ENCODE data around the gene CASZ1. TPM values are rescaled to one million over a fixed set of nuclear protein-coding genes. Genes with fewer than 3 reads are reported as not detected.

CASZ1 gene
- total RNA-seq, 1 experiment from 2014 or later, result 27.8 TPM

DNA sequence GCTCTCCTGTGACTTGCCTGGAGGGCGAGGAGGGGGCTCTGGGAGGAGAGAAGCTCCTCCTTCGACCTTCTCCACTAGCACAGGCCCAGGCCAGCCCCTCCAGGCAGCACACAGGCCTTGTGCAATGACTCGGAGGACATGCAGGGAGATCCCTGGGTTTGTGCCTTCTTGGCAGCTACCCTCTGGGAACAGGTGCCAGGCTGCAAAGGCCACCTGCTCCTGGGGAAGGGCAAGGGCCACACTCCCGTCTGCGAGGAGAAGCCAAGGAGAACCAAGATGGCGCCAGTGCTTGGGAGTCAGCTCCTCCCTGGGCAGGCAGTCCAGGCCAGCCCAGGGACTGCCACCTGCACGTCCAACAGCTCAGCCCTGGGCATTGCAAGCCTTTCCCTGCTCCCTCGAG lies 15.3 kb downstream of the CASZ1 start:
- no peaks in the 10 kb centered on the region for H3K36me3 ChIP-seq (ENCODE audit: control insufficient read depth, insufficient read depth, low read length)
- POLR2A ChIA-PET, result no interaction called here
- ATAC-seq (no peak), DNase-seq (ENCODE audit: low read depth, low spot score) (no peak)
- H3K4me3 ChIP-seq (ENCODE audit: low read depth in 2 of 2, low read length in 2 of 2), result no peak overlapping the region
- in situ Hi-C loops (cut with HindIII; ENCODE audit: low pct_unique_long_range_greater_than_20kb, low sequenced_read_pairs) (no loop called here), intact Hi-C loops (cut with micrococcal nuclease; ENCODE audit: unreplicated experiment) (no loop called here)
- CTCF ChIA-PET, result interaction anchor here (0.6 to 0.8 kb wide), 3 partner anchors 29 to 102 kb away, joined by 3 to 14 read pairs (median 3); no protein-coding TSS in a partner anchor
- no peaks in the 10 kb centered on the region for H3K9me3 ChIP-seq (ENCODE audit: control insufficient read depth, insufficient read depth, low read depth, low read length)
- no peaks in the 10 kb centered on the region for H3K27me3 ChIP-seq (ENCODE audit: control insufficient read depth, insufficient read depth, low read length)
- peaks cover 31% of the 10 kb centered on the region for H3K4me1 ChIP-seq (ENCODE audit: control insufficient read depth, insufficient read depth, low read length)
- H3K27ac ChIP-seq (ENCODE audit: low read length), result peak overlapping the region; percentile 50
- no peak for TF ChIP-seq REST (IDR thresholded peaks at IDR 0.05; ENCODE audit: insufficient read depth in 1 of 2, low read depth in 2 of 2, low read length in 1 of 2)
- no TSS peak for BruUV-seq (replicated peaks)

DNA sequence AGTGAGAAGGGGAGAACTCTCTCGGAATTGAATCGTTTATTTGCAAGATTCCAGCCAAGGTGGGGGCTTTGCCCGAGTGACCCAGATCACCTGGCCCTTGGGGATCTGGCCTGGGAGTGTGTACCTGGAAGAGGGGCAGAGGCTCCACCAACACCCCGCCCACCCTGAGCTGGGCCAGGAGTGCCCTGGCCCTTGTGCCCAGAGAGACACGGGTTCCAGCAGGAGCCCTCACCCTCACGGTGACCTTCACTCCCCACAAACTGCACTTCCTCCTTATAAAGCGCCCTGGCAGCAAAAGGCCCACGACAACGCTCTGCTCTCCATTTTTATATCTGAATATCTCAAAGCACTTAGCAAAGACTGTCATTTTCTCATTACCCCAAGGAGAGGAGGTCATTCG lies 16.6 kb downstream of the CASZ1 start:
- Histone ChIP-seq H3K4me3 (ENCODE audit: low read depth in 2 of 2, low read length in 2 of 2) (peak overlapping the region; percentile 28 to 58), H3K27me3 (ENCODE audit: control insufficient read depth, insufficient read depth, low read length) (no peaks in the 10 kb centered on the region), H3K27ac (ENCODE audit: low read length) (peak overlapping the region; percentile 50), H3K36me3 (ENCODE audit: control insufficient read depth, insufficient read depth, low read length) (no peaks in the 10 kb centered on the region), H3K9me3 (ENCODE audit: control insufficient read depth, insufficient read depth, low read depth, low read length) (no peaks in the 10 kb centered on the region), H3K4me1 (ENCODE audit: control insufficient read depth, insufficient read depth, low read length) (peaks cover 26% of the 10 kb centered on the region)
- DNase-seq (ENCODE audit: low read depth, low spot score) (no peak), ATAC-seq (peak; percentile 50)
- POLR2A ChIA-PET, result interaction anchor here (0.7 kb wide), 1 partner anchor 12 kb away, joined by 4 read pairs; no protein-coding TSS in a partner anchor
- intact Hi-C loops (cut with micrococcal nuclease; ENCODE audit: unreplicated experiment) (no loop called here), in situ Hi-C loops (cut with HindIII; ENCODE audit: low pct_unique_long_range_greater_than_20kb, low sequenced_read_pairs) (no loop called here)
- CTCF ChIA-PET, result no interaction called here
- no peak for TF ChIP-seq REST (IDR thresholded peaks at IDR 0.05; ENCODE audit: insufficient read depth in 1 of 2, low read depth in 2 of 2, low read length in 1 of 2)
- no peak for TF ChIP-seq SIN3A (IDR thresholded peaks at IDR 0.05; ENCODE audit: borderline replicate concordance, insufficient read depth, low read depth, low read length)
- no peak for TF ChIP-seq CTCF (IDR thresholded peaks at IDR 0.05)
- TF ChIP-seq TCF7L2 (IDR thresholded peaks at IDR 0.05; ENCODE audit: low read depth, low read length), result no peak
- TF ChIP-seq POLR2AphosphoS5 (IDR thresholded peaks at IDR 0.05; ENCODE audit: low read depth, low read length), result no peak
- no TSS peak for BruUV-seq (replicated peaks)

All from Panc1 (cell line).